Esophagus squamous epithelium (tissue), 4 donors: ENCODE results near the gene DSC3.

Experiments
- POLR2A ChIP-seq, 4 donors: fragments of 450-650 bp; IDR thresholded peaks; one replicate each; pipeline ENCODE4 v1.6.1; 2017; ENCODE audit warnings: antibody characterized with exemption in 4 of 4, mild to moderate bottlenecking in 4 of 4, moderate library complexity in 3 of 4
- TF ChIP-seq, protein P1 (sequence below), 6 experiments: fragments of 450-650 bp in 4 of 6; fragments of 200-600 bp in 2 of 6; sonication (generic) in 2 of 6; IDR thresholded peaks; one replicate each; pipeline ENCODE4 v1.5.1; 2016 to 2019; ENCODE audit warnings: antibody characterized with exemption in 6 of 6, mild to moderate bottlenecking in 4 of 6, moderate library complexity in 4 of 6

GRCh38 chr18:31070206-31070605, 27.7 kb upstream of the DSC3 start:
- TF ChIP-seq, protein P1, sequence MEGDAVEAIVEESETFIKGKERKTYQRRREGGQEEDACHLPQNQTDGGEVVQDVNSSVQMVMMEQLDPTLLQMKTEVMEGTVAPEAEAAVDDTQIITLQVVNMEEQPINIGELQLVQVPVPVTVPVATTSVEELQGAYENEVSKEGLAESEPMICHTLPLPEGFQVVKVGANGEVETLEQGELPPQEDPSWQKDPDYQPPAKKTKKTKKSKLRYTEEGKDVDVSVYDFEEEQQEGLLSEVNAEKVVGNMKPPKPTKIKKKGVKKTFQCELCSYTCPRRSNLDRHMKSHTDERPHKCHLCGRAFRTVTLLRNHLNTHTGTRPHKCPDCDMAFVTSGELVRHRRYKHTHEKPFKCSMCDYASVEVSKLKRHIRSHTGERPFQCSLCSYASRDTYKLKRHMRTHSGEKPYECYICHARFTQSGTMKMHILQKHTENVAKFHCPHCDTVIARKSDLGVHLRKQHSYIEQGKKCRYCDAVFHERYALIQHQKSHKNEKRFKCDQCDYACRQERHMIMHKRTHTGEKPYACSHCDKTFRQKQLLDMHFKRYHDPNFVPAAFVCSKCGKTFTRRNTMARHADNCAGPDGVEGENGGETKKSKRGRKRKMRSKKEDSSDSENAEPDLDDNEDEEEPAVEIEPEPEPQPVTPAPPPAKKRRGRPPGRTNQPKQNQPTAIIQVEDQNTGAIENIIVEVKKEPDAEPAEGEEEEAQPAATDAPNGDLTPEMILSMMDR (IDR thresholded peaks at IDR 0.05): no peak
- no peak for TF ChIP-seq POLR2A (IDR thresholded peaks at IDR 0.05)
